Neural progenitor cell (in vitro differentiated cells): ENCODE results near the gene EDAR. TPM values are rescaled to one million over a fixed set of nuclear protein-coding genes. Genes with fewer than 3 reads are reported as not detected.

Experiments
- DNase-seq: peaks from one replicate; pipeline ENCODE4 v3.0.0-alpha.2; 2016; ENCODE audit warnings: low spot score
- H2AFZ ChIP-seq: fragments of 200-600 bp; sonication (generic); replicated peaks from 2 replicates; pipeline ENCODE4 v1.6.1; 2016; ENCODE audit warnings: antibody characterized with exemption
- H3F3A ChIP-seq: fragments of 200-600 bp; sonication (generic); 2 replicates; pipeline ENCODE4 v1.6.1; 2016; ENCODE audit warnings: antibody characterized with exemption, low read depth
- H3K27ac ChIP-seq: fragments of 200-600 bp; sonication (generic); 2 replicates; pipeline ENCODE4 v1.5.1; 2016; ENCODE audit warnings: mild to moderate bottlenecking
- H3K27me3 ChIP-seq: fragments of 200-600 bp; sonication (generic); 2 replicates; pipeline ENCODE4 v1.6.1; 2016; ENCODE audit warnings: mild to moderate bottlenecking, moderate library complexity
- H3K36me3 ChIP-seq: fragments of 200-600 bp; sonication (generic); 2 replicates; pipeline ENCODE4 v1.5.1; 2016
- H3K4me1 ChIP-seq: fragments of 200-600 bp; sonication (generic); 2 replicates; pipeline ENCODE4 v1.6.1; 2016; ENCODE audit warnings: mixed run types
- H3K4me2 ChIP-seq: fragments of 200-600 bp; sonication (generic); 2 replicates; pipeline ENCODE4 v1.6.1; 2016
- H3K4me3 ChIP-seq: fragments of 200-600 bp; sonication (generic); 2 replicates; pipeline ENCODE4 v1.5.1; 2016
- H3K79me2 ChIP-seq: fragments of 200-600 bp; sonication (generic); 2 replicates; pipeline ENCODE4 v1.6.1; 2016; ENCODE audit warnings: low read depth
- H3K9ac ChIP-seq: fragments of 200-600 bp; sonication (generic); 2 replicates; pipeline ENCODE4 v1.6.1; 2016
- H3K9me3 ChIP-seq: fragments of 200-600 bp; sonication (generic); 2 replicates; pipeline ENCODE4 v1.5.1; 2016; ENCODE audit warnings: low read depth
- H4K20me1 ChIP-seq: fragments of 200-600 bp; sonication (generic); 2 replicates; pipeline ENCODE4 v1.6.1; 2016; ENCODE audit warnings: low read depth
- H3K27ac Mint-ChIP-seq: 3 replicates; pipeline ENCODE4 v1.8.0; 2021; ENCODE audit warnings: mixed read lengths
- H3K27me3 Mint-ChIP-seq: 2 replicates; pipeline ENCODE4 v1.8.0; 2022; ENCODE audit warnings: low read depth, mild to moderate bottlenecking, inconsistent platforms, moderate library complexity, mixed read lengths; ENCODE audit not compliant: insufficient read depth
- H3K36me3 Mint-ChIP-seq: 3 replicates; pipeline ENCODE4 v1.8.0; 2021; ENCODE audit warnings: mixed read lengths
- H3K4me1 Mint-ChIP-seq: 3 replicates; pipeline ENCODE4 v1.8.0; 2021; ENCODE audit warnings: mixed read lengths
- H3K4me3 Mint-ChIP-seq: 3 replicates; pipeline ENCODE4 v1.8.0; 2021; ENCODE audit warnings: mild to moderate bottlenecking, moderate library complexity, mixed read lengths
- H3K9me3 Mint-ChIP-seq: 3 replicates; pipeline ENCODE4 v1.8.0; 2020; ENCODE audit warnings: mixed read lengths
- CTCF ChIP-seq: fragments of 200-600 bp; sonication (generic); IDR thresholded peaks from 2 replicates; pipeline ENCODE4 v1.5.1; 2017; ENCODE audit warnings: antibody characterized with exemption, mild to moderate bottlenecking
- EZH2 ChIP-seq: fragments of 200-600 bp; sonication (generic); IDR thresholded peaks from 2 replicates; pipeline ENCODE4 v1.6.1; 2017; ENCODE audit warnings: antibody characterized with exemption, mild to moderate bottlenecking, moderate library complexity
- EZH2phosphoT487 ChIP-seq: fragments of 200-600 bp; sonication (generic); IDR thresholded peaks from 2 replicates; pipeline ENCODE4 v1.6.1; 2017; ENCODE audit warnings: antibody characterized with exemption
- total RNA-seq: library from RNA; depleted of rRNA; stranded (reverse); fragments of >200 nt; gene quantifications from 2 replicates; pipeline ENCODE4 v1.2.3, GENCODE V29; 2015; ENCODE audit warnings: low replicate concordance

EDAR gene
- total RNA-seq, 1 donor from 2014 or later = not detected

DNA sequence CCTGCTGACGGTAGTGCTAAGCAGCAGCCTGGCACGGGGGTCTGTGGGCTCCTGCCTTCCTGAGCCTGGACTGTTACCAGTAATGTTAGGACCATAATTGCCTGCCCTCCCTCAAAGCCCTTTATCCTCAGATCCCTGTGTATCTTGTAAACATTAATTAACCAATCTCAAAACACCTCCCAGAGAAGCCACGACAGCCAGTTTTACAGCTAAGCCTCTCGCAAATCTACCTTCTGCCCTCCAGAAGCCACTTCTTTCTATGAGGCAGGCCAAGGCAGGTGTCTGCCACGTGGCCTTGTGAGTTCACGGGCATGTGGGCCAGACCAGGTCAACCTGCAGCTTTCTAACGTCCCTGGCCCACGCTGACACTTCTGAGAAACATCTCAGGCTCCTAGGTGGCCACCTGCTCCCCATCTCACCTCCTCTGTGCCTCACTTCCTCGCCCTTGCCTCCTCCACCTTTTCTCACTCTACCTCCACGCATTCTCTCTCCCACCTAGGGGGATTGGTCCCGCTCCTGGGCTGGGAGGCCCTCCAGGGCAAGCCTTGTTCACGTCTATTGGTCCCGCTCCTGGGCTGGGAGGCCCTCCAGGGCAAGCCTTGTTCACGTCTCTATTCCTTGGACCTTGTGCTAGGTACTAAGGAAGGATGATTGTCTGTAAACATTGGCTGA, 64.3 kb downstream of the EDAR start:
- no peaks in the 10 kb centered on the region for H3K27me3 ChIP-seq
- H3K4me1 Mint-ChIP-seq = peaks cover 52% of the 10 kb centered on the region
- no peaks in the 10 kb centered on the region for H3K36me3 ChIP-seq
- no peak for TF ChIP-seq CTCF
- TF ChIP-seq EZH2phosphoT487 = no peak
- no peak for TF ChIP-seq EZH2
- no peaks in the 10 kb centered on the region for H4K20me1 ChIP-seq
- H3F3A ChIP-seq = no peaks in the 10 kb centered on the region
- H3K9me3 Mint-ChIP-seq = peaks cover 2% of the 10 kb centered on the region
- no peak overlapping the region for H3K27ac ChIP-seq
- H3K79me2 ChIP-seq = no peaks in the 10 kb centered on the region
- H3K27me3 Mint-ChIP-seq = peaks cover 23% of the 10 kb centered on the region
- no peak overlapping the region for H3K4me3 ChIP-seq
- H3K4me3 Mint-ChIP-seq = peak overlapping the region; percentile 71
- H3K9me3 ChIP-seq = no peaks in the 10 kb centered on the region
- no peak overlapping the region for H3K9ac ChIP-seq
- peaks cover 4% of the 10 kb centered on the region for H3K4me1 ChIP-seq
- H3K27ac Mint-ChIP-seq = peak overlapping the region; percentile 39
- no peak overlapping the region for H3K4me2 ChIP-seq
- no peak overlapping the region for H2AFZ ChIP-seq
- no peaks in the 10 kb centered on the region for H3K36me3 Mint-ChIP-seq
- no peak for DNase-seq

- no peak overlapping the region for H3K4me2 ChIP-seq
- Mint-ChIP-seq H3K9me3 (peaks cover 2% of the 10 kb centered on the region), H3K4me1 (peaks cover 50% of the 10 kb centered on the region), H3K36me3 (no peaks in the 10 kb centered on the region), H3K27me3 (peaks cover 21% of the 10 kb centered on the region), H3K4me3 (no peak overlapping the region), H3K27ac (peak overlapping the region; percentile 39)
- no peaks in the 10 kb centered on the region for H3K36me3 ChIP-seq
- H3K27ac ChIP-seq = no peak overlapping the region
- TF ChIP-seq EZH2 (no peak), EZH2phosphoT487 (no peak), CTCF (no peak)
- H3K4me1 ChIP-seq = peaks cover 5% of the 10 kb centered on the region
- DNase-seq = no peak
- no peak overlapping the region for H2AFZ ChIP-seq
- no peaks in the 10 kb centered on the region for H3K79me2 ChIP-seq
- H3F3A ChIP-seq = no peaks in the 10 kb centered on the region
- no peaks in the 10 kb centered on the region for H3K27me3 ChIP-seq
- no peak overlapping the region for H3K9ac ChIP-seq
- H3K9me3 ChIP-seq = no peaks in the 10 kb centered on the region
- H3K4me3 ChIP-seq = no peak overlapping the region
- H4K20me1 ChIP-seq = no peaks in the 10 kb centered on the region
Measured at GRCh38 chr2:108923736-108924579, 65.1 kb downstream of the EDAR start.

DNA sequence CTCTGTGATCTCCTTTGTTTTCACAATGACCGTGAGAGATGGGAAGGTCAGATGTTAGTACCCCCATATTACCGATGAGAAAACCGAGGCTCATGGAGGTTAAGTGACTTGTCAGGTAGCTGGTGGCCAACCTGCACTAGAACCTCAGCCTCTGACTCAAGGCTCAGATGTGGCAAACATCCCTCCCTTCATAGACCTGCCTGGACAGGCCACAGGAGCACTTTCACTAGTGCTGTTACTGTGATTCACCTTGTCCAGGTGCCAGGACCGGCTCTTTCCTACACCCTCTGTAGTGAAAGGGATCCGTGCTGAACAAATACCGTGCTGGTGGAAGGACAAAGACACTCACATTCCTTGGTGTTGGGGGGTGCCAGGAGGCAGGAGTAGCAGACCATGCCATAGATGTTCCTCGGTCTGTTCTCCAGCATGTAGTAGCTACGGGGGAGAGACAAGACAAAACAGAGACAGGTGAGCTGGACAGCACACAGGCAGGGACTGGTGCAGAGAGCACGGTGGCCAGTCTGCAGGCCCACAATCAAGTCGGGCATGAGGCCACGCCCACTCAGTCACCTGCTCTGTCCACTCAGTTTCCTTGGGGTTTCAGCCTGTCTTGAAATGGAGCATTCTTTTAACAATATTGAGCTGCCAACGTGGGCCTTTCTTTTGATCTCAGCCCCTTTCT, 65.9 kb downstream of the EDAR start:
- H3K4me2 ChIP-seq = no peak overlapping the region
- no peak for DNase-seq

More for the DNA sequence above, 65.9 kb downstream of the EDAR start:
- TF ChIP-seq CTCF = no peak
- TF ChIP-seq EZH2phosphoT487 = no peak
- TF ChIP-seq EZH2 = no peak
- peaks cover 21% of the 10 kb centered on the region for H3K27me3 Mint-ChIP-seq
- peaks cover 51% of the 10 kb centered on the region for H3K4me1 Mint-ChIP-seq
- Histone ChIP-seq H3K27me3 (no peaks in the 10 kb centered on the region), H4K20me1 (peaks cover 7% of the 10 kb centered on the region), H3K27ac (no peak overlapping the region), H3K4me1 (peaks cover 13% of the 10 kb centered on the region), H3K9ac (no peak overlapping the region), H3K4me3 (no peak overlapping the region), H3K9me3 (no peaks in the 10 kb centered on the region), H3F3A (peaks cover 5% of the 10 kb centered on the region), H3K36me3 (no peaks in the 10 kb centered on the region), H2AFZ (no peak overlapping the region), H3K79me2 (no peaks in the 10 kb centered on the region)
- H3K4me3 Mint-ChIP-seq = no peak overlapping the region
- H3K36me3 Mint-ChIP-seq = no peaks in the 10 kb centered on the region
- H3K9me3 Mint-ChIP-seq = peaks cover 2% of the 10 kb centered on the region
- peak overlapping the region; percentile 65 for H3K27ac Mint-ChIP-seq
